Measurements from ENCODE around the gene F12. TPM values are rescaled to one million over a fixed set of nuclear protein-coding genes. Genes with fewer than 3 reads are reported as not detected.

F12 gene
- total RNA-seq, 1 donor from 2014 or later, result 1.8 TPM

DNA sequence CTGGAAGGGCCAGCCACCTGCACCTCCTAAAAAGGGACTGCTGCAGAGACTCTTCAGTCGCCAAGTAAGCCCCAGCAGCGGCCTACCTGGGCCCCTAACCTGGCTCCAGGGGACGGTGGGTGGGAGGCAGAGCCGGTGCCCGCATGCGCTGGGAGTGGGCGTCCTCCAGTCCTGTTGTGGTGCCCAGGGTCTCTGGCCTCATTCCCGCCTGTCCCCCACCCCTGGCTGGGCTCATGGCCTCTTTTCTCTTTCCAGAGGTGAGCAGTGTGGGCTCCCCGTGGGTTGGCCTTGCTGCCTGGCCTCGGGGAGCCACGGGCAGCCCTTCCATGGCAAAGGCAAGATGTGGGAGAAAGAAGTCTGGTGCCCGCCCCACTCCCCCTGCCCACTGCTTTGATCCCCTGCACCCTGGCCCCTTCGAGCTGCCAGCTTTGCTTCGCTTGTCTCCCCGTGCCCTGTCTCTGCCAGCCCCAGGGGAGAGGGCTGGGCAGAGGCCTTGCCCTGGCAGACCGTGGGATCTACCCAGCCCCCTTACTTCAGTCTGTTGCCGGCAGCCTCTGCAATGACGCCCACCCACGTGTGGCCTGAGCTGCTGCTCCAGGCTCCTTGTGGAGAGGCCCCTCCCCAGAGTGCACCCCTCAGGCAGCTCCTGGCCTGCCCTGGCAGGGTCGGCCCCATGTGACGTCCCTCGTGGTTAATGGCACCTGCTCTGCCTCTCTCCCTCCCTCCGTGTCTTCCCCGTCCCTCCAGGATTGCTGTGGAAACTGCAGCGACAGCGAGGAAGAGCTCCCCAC, 31.8 kb upstream of the F12 start:
- no peaks in the 10 kb centered on the region for H3K27me3 Mint-ChIP-seq (ENCODE audit: low read depth)
- peaks cover 18% of the 10 kb centered on the region for H3K36me3 Mint-ChIP-seq (ENCODE audit: low read depth)
- H3K27ac Mint-ChIP-seq (ENCODE audit: unreplicated experiment), result no peak overlapping the region
- no peak overlapping the region for H3K4me3 Mint-ChIP-seq (ENCODE audit: unreplicated experiment)
- DNase-seq (ENCODE audit: low spot score), result no peak
- H3K4me1 Mint-ChIP-seq (ENCODE audit: low read depth), result peaks cover 16% of the 10 kb centered on the region
- TF ChIP-seq CTCF (IDR thresholded peaks at IDR 0.05), result no peak
- no peaks in the 10 kb centered on the region for H3K9me3 Mint-ChIP-seq (ENCODE audit: low read depth)

GRCh38 chr5:177440211-177440989, 31.0 kb upstream of the F12 start:
- Mint-ChIP-seq H3K4me1 (ENCODE audit: low read depth) (peaks cover 10% of the 10 kb centered on the region), H3K4me3 (ENCODE audit: unreplicated experiment) (no peak overlapping the region), H3K36me3 (ENCODE audit: low read depth) (peaks cover 18% of the 10 kb centered on the region), H3K27ac (ENCODE audit: unreplicated experiment) (no peak overlapping the region), H3K27me3 (ENCODE audit: low read depth) (no peaks in the 10 kb centered on the region), H3K9me3 (ENCODE audit: low read depth) (no peaks in the 10 kb centered on the region)
- TF ChIP-seq CTCF (IDR thresholded peaks at IDR 0.05), result no peak
- DNase-seq (ENCODE audit: low spot score), result no peak

DNA sequence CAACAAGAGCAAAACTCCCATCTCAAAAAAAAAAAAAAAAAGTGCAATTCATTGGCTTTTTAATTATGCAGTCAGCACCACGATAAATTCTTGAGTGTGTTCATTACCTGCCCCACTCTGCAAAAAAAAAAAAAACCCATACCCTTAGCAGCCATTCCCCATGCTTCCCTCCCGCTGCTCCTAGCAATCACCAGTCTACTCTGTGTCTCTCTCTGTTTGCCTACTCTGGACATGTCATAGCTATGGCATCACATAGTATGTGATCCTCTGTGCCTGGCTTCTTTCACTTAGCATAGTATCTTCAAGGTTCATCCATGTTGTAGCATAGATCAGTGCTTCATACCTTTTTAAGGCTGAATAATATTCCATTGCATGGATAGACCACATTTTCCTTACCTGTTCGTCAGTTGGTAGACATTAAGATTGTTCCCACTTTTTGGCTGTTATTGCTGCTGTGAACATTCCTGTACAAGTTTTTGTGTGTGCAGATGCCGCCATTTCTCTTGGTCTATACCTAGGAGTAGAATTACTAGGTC, 30.2 kb upstream of the F12 start:
- H3K4me3 Mint-ChIP-seq (ENCODE audit: unreplicated experiment), result no peak overlapping the region
- DNase-seq (ENCODE audit: low spot score), result no peak
- H3K9me3 Mint-ChIP-seq (ENCODE audit: low read depth), result no peaks in the 10 kb centered on the region
- peaks cover 18% of the 10 kb centered on the region for H3K36me3 Mint-ChIP-seq (ENCODE audit: low read depth)
- no peaks in the 10 kb centered on the region for H3K27me3 Mint-ChIP-seq (ENCODE audit: low read depth)
- TF ChIP-seq CTCF (IDR thresholded peaks at IDR 0.05), result no peak
- no peak overlapping the region for H3K27ac Mint-ChIP-seq (ENCODE audit: unreplicated experiment)
- peaks cover 10% of the 10 kb centered on the region for H3K4me1 Mint-ChIP-seq (ENCODE audit: low read depth)

- Mint-ChIP-seq H3K36me3 (ENCODE audit: low read depth) (peaks cover 20% of the 10 kb centered on the region), H3K4me3 (ENCODE audit: unreplicated experiment) (no peak overlapping the region), H3K9me3 (ENCODE audit: low read depth) (no peaks in the 10 kb centered on the region), H3K27ac (ENCODE audit: unreplicated experiment) (no peak overlapping the region), H3K27me3 (ENCODE audit: low read depth) (no peaks in the 10 kb centered on the region), H3K4me1 (ENCODE audit: low read depth) (peaks cover 10% of the 10 kb centered on the region)
- no peak for TF ChIP-seq CTCF (IDR thresholded peaks at IDR 0.05)
- no peak for DNase-seq (ENCODE audit: low spot score)
These were observed 29.1 kb upstream of the F12 start for GRCh38 chr5:177438468-177438867.

DNA sequence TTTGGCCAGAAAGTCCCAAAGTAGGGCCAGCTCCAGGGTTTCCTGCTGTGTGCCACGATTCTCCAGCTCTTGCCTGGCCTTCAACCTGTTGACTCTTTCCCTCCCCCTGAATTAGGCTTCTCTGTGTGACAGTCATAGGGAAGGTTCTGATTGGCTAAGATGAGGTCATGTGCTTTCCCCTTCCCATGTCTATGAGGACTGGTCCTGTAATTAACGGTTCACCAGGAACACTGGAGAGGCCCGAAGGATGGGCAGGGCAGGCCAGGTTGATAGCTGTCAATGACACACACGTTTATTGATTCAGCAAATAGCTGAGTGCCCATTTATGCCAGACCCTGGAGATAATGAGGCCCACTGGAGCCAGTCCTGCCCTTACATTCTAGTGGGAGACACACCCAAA, 28.3 kb upstream of the F12 start:
- Mint-ChIP-seq H3K27ac (ENCODE audit: unreplicated experiment) (no peak overlapping the region), H3K9me3 (ENCODE audit: low read depth) (no peaks in the 10 kb centered on the region), H3K4me3 (ENCODE audit: unreplicated experiment) (no peak overlapping the region), H3K36me3 (ENCODE audit: low read depth) (peaks cover 23% of the 10 kb centered on the region), H3K4me1 (ENCODE audit: low read depth) (peaks cover 10% of the 10 kb centered on the region), H3K27me3 (ENCODE audit: low read depth) (no peaks in the 10 kb centered on the region)
- DNase-seq (ENCODE audit: low spot score), result no peak
- no peak for TF ChIP-seq CTCF (IDR thresholded peaks at IDR 0.05)
